HEK293 (cell line): ENCODE data around the gene LHFPL6.

Source experiments
- CTCF ChIA-PET: fragments of 350-600 bp; formaldehyde crosslinking; extraction: SDS; loops from one replicate; lab custom pipeline; 2021; ENCODE audit warnings: antibody characterized with exemption; lab: Yijun Ruan, JAX
- POLR2A ChIA-PET: fragments of 300-600 bp; formaldehyde crosslinking; extraction: SDS; loops from one replicate; lab custom pipeline; 2020; ENCODE audit warnings: antibody characterized with exemption, inconsistent platforms; lab: Yijun Ruan, JAX
- H3K27ac ChIP-seq: fragments of 200-500 bp; sonication (Bioruptor generic); 2 replicates; pipeline ENCODE4 v1.5.1; 2014; ENCODE audit warnings: low read depth, low read length, control low read depth, inconsistent platforms; ENCODE audit errors: extremely low read depth
- H3K36me3 ChIP-seq, 2 experiments: fragments of 200-500 bp in 1 of 2; sonication (Bioruptor generic) in 1 of 2; 1 replicate in 1 of 2; 2 replicates in 1 of 2; pipeline ENCODE4 v1.5.1; 2014 to 2017; ENCODE audit warnings: inconsistent platforms in 2 of 2, low read length in 2 of 2; ENCODE audit not compliant: control insufficient read depth in 2 of 2, insufficient read depth in 1 of 2
- H3K4me1 ChIP-seq: fragments of 200-500 bp; sonication (Bioruptor generic); 2 replicates; pipeline ENCODE4 v1.5.1; 2014; ENCODE audit warnings: mild to moderate bottlenecking, low read length, inconsistent platforms; ENCODE audit not compliant: control insufficient read depth, insufficient read depth
- H3K4me3 ChIP-seq: 2 replicates; pipeline ENCODE4 v1.5.1; 2011; ENCODE audit warnings: low read depth, mild to moderate bottlenecking, control low read depth, low read length, moderate library complexity
- H3K9me3 ChIP-seq: fragments of 200-500 bp; sonication (Bioruptor generic); 2 replicates; pipeline ENCODE4 v1.5.1; 2014; ENCODE audit warnings: low read depth, low read length, inconsistent platforms; ENCODE audit not compliant: control insufficient read depth, insufficient read depth
- AEBP2 ChIP-seq: fragments of 450-650 bp; formaldehyde crosslinking; IDR thresholded peaks from 2 replicates; pipeline ENCODE4 v1.5.1; 2016; ENCODE audit warnings: missing biosample characterization, missing genetic modification characterization, borderline replicate concordance
- BCL11B ChIP-seq: fragments of 450-650 bp; formaldehyde crosslinking; IDR thresholded peaks from 2 replicates; pipeline ENCODE4 v1.5.1; 2016; ENCODE audit warnings: low read depth, missing biosample characterization, missing genetic modification characterization
- PRDM1 ChIP-seq: fragments of 450-650 bp; formaldehyde crosslinking; IDR thresholded peaks from 2 replicates; pipeline ENCODE4; 2016; ENCODE audit warnings: missing biosample characterization, missing genetic modification characterization
- SETDB1 ChIP-seq: IDR thresholded peaks from one replicate; pipeline ENCODE4 v1.6.1; 2017; ENCODE audit warnings: mild to moderate bottlenecking, low read length, moderate library complexity, mixed read lengths; ENCODE audit not compliant: insufficient read length
- YY1 ChIP-seq: fragments of 450-650 bp; formaldehyde crosslinking; IDR thresholded peaks from 2 replicates; pipeline ENCODE4 v1.5.1; 2018; ENCODE audit warnings: missing biosample characterization, missing genetic modification characterization
- YY2 ChIP-seq: fragments of 450-650 bp; formaldehyde crosslinking; IDR thresholded peaks from 2 replicates; pipeline ENCODE4 v1.5.1; 2016; ENCODE audit warnings: missing biosample characterization, missing genetic modification characterization
- ZNF121 ChIP-seq: fragments of 450-650 bp; formaldehyde crosslinking; IDR thresholded peaks from 2 replicates; pipeline ENCODE4 v1.5.1; 2016; ENCODE audit warnings: missing biosample characterization, missing genetic modification characterization
- ZNF133 ChIP-seq: fragments of 450-650 bp; formaldehyde crosslinking; IDR thresholded peaks from 2 replicates; pipeline ENCODE4 v1.5.1; 2016; ENCODE audit warnings: missing biosample characterization, missing genetic modification characterization
- ZNF335 ChIP-seq: fragments of 450-650 bp; formaldehyde crosslinking; conservative IDR thresholded peaks from 2 replicates; pipeline ENCODE4 v1.5.1; 2016; ENCODE audit warnings: missing biosample characterization, missing genetic modification characterization
- ZNF341 ChIP-seq: fragments of 450-650 bp; formaldehyde crosslinking; IDR thresholded peaks from 2 replicates; pipeline ENCODE4; 2016; ENCODE audit warnings: low read depth, missing biosample characterization, missing genetic modification characterization
- ZNF366 ChIP-seq: fragments of 450-650 bp; formaldehyde crosslinking; conservative IDR thresholded peaks from 2 replicates; pipeline ENCODE4 v1.5.1; 2016; ENCODE audit warnings: missing biosample characterization, missing genetic modification characterization
- ZNF548 ChIP-seq: fragments of 450-650 bp; formaldehyde crosslinking; IDR thresholded peaks from 2 replicates; pipeline ENCODE4 v1.5.1; 2016; ENCODE audit warnings: missing biosample characterization, missing genetic modification characterization
- ZNF596 ChIP-seq: fragments of 450-650 bp; IDR thresholded peaks from 2 replicates; pipeline ENCODE4 v1.5.0; 2018; ENCODE audit warnings: missing biosample characterization, mild to moderate bottlenecking, missing genetic modification characterization, moderate library complexity
- ZNF704 ChIP-seq: fragments of 450-650 bp; formaldehyde crosslinking; IDR thresholded peaks from 2 replicates; pipeline ENCODE4 v1.5.1; 2016; ENCODE audit warnings: missing biosample characterization, missing genetic modification characterization
- ZNF76 ChIP-seq: fragments of 450-650 bp; formaldehyde crosslinking; IDR thresholded peaks from 2 replicates; pipeline ENCODE4; 2016; ENCODE audit warnings: low read depth, missing biosample characterization, missing genetic modification characterization, borderline replicate concordance
- ZNF843 ChIP-seq: fragments of 450-650 bp; formaldehyde crosslinking; IDR thresholded peaks from 2 replicates; pipeline ENCODE4 v1.5.1; 2016; ENCODE audit warnings: missing biosample characterization, missing genetic modification characterization
- TF ChIP-seq, protein P1 (sequence below): fragments of 450-650 bp; formaldehyde crosslinking; IDR thresholded peaks from 2 replicates; pipeline ENCODE4 v1.5.1; 2016; ENCODE audit warnings: missing biosample characterization, missing genetic modification characterization
- TF ChIP-seq, protein P2 (sequence below): fragments of 450-650 bp; formaldehyde crosslinking; IDR thresholded peaks from 2 replicates; pipeline ENCODE4 v1.5.1; 2016; ENCODE audit warnings: missing biosample characterization, missing genetic modification characterization, low read depth

Gene LHFPL6

GRCh38 chr13:39604756-39605155 lies 1.8 kb upstream of the LHFPL6 start:
- TF ChIP-seq BCL11B (tag by site-specific recombination) (no peak), PRDM1 (peak; percentile 63; the same call in 1 of the 2 replicates)
- no peak overlapping the region for H3K4me3 ChIP-seq
- CTCF ChIA-PET = interaction anchor here (0.6 to 2.7 kb wide), 3 partner anchors 8 to 19 kb away, joined by 4 to 15 read pairs (median 14); no protein-coding TSS in a partner anchor
- no peaks in the 10 kb centered on the region for H3K9me3 ChIP-seq
- H3K4me1 ChIP-seq = peaks cover 5% of the 10 kb centered on the region; the same call in 1 of the 2 replicates
- H3K27ac ChIP-seq = no peak overlapping the region
- POLR2A ChIA-PET = no interaction called here
- H3K36me3 ChIP-seq = no peaks in the 10 kb centered on the region

- Histone ChIP-seq H3K4me3 (peak overlapping the region; percentile 77), H3K4me1 (peaks cover 7% of the 10 kb centered on the region; the same call in 1 of the 2 replicates), H3K36me3 (no peaks in the 10 kb centered on the region), H3K9me3 (no peaks in the 10 kb centered on the region), H3K27ac (peak overlapping the region; percentile 60; the same call in 1 of the 2 replicates)
- TF ChIP-seq, protein P1, sequence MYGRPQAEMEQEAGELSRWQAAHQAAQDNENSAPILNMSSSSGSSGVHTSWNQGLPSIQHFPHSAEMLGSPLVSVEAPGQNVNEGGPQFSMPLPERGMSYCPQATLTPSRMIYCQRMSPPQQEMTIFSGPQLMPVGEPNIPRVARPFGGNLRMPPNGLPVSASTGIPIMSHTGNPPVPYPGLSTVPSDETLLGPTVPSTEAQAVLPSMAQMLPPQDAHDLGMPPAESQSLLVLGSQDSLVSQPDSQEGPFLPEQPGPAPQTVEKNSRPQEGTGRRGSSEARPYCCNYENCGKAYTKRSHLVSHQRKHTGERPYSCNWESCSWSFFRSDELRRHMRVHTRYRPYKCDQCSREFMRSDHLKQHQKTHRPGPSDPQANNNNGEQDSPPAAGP (tag by site-specific recombination) = no peak
- no peak for TF ChIP-seq ZNF704
- no peak for TF ChIP-seq YY2 (tag by site-specific recombination)
- TF ChIP-seq AEBP2 = no peak
- TF ChIP-seq ZNF366 (tag by site-specific recombination) = peak; percentile 46
- TF ChIP-seq, protein P2, sequence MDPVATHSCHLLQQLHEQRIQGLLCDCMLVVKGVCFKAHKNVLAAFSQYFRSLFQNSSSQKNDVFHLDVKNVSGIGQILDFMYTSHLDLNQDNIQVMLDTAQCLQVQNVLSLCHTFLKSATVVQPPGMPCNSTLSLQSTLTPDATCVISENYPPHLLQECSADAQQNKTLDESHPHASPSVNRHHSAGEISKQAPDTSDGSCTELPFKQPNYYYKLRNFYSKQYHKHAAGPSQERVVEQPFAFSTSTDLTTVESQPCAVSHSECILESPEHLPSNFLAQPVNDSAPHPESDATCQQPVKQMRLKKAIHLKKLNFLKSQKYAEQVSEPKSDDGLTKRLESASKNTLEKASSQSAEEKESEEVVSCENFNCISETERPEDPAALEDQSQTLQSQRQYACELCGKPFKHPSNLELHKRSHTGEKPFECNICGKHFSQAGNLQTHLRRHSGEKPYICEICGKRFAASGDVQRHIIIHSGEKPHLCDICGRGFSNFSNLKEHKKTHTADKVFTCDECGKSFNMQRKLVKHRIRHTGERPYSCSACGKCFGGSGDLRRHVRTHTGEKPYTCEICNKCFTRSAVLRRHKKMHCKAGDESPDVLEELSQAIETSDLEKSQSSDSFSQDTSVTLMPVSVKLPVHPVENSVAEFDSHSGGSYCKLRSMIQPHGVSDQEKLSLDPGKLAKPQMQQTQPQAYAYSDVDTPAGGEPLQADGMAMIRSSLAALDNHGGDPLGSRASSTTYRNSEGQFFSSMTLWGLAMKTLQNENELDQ (tag by site-specific recombination) = no peak
- TF ChIP-seq ZNF596 (tag by site-specific recombination) = peak; percentile 78
- no peak for TF ChIP-seq ZNF133 (tag by site-specific recombination)
- no peak for TF ChIP-seq YY1 (tag by site-specific recombination)
- no peak for TF ChIP-seq SETDB1
- TF ChIP-seq ZNF843 (tag by site-specific recombination) = no peak
- TF ChIP-seq PRDM1 = peak; percentile 74
- no peak for TF ChIP-seq ZNF548 (tag by site-specific recombination)
- TF ChIP-seq ZNF335 (tag by site-specific recombination) = peak; percentile 85
- TF ChIP-seq ZNF121 = no peak
- TF ChIP-seq ZNF76 (tag by site-specific recombination) = 0 out of 2 replicates have a peak, but pooled peaks have one; percentile 28
- TF ChIP-seq ZNF341 (tag by site-specific recombination) = peak; percentile 92
- ChIA-PET POLR2A (interaction anchor here (0.5 kb wide), 1 partner anchor 270 kb away, joined by 3 read pairs; no protein-coding TSS in a partner anchor), CTCF (interaction anchor here (0.6 to 2.7 kb wide), 5 partner anchors 9 to 747 kb away, joined by 3 to 15 read pairs (median 3); no protein-coding TSS in a partner anchor)
Measured at GRCh38 chr13:39603424-39603947, 493 bp upstream of the LHFPL6 start.
